HepG2 (cell line): ENCODE measurements around the gene PKD2L1. TPM values are rescaled to one million over a fixed set of nuclear protein-coding genes. Genes with fewer than 3 reads are reported as not detected.
A peak's percentile ranks its signal among the peaks of the same experiment; 100 is the strongest.

Experiments
- ARNTL ChIP-seq: sonication (generic); formaldehyde crosslinking; IDR thresholded peaks from 2 replicates; pipeline ENCODE4 v1.4.0; 2020; ENCODE audit warnings: mild to moderate bottlenecking, missing genetic modification reagents
- EHMT2 ChIP-seq: fragments of 200-600 bp; sonication (generic); IDR thresholded peaks from 2 replicates; pipeline ENCODE4 v1.7.0; 2017; ENCODE audit warnings: antibody characterized with exemption, low read depth, low read length, borderline replicate concordance
- FOXJ3 ChIP-seq: sonication (generic); formaldehyde crosslinking; IDR thresholded peaks from 2 replicates; pipeline ENCODE4 v1.4.0; 2020; ENCODE audit warnings: missing genetic modification reagents, mild to moderate bottlenecking, borderline replicate concordance
- GABPA ChIP-seq, 2 experiments: IDR thresholded peaks; 2 replicates each; pipeline ENCODE4 v1.6.1; 2011 to 2016; ENCODE audit warnings: low read depth in 2 of 2, low read length in 1 of 2, missing biosample characterization in 1 of 2, missing genetic modification characterization in 1 of 2
- HNRNPLL ChIP-seq: fragments of 200-400 bp; formaldehyde crosslinking; IDR thresholded peaks from 2 replicates; pipeline ENCODE4 v1.6.1; 2017; ENCODE audit warnings: mild to moderate bottlenecking, low read depth, low read length; ENCODE audit not compliant: poor library complexity, severe bottlenecking
- NAIF1 ChIP-seq: sonication (generic); formaldehyde crosslinking; IDR thresholded peaks from 2 replicates; pipeline ENCODE4 v1.5.0; 2020; ENCODE audit warnings: mild to moderate bottlenecking, missing genetic modification reagents, borderline replicate concordance
- NFKBIZ ChIP-seq: IDR thresholded peaks from 2 replicates; pipeline ENCODE4 v1.6.1; 2018; ENCODE audit warnings: missing genetic modification reagents, missing compliant biosample characterization
- SETDB1 ChIP-seq: sonication (generic); formaldehyde crosslinking; IDR thresholded peaks from 2 replicates; pipeline ENCODE4 v1.5.1; 2020; ENCODE audit warnings: missing genetic modification reagents, mild to moderate bottlenecking, borderline replicate concordance
- SRY ChIP-seq: sonication (generic); formaldehyde crosslinking; IDR thresholded peaks from 2 replicates; pipeline ENCODE4 v1.8.0; 2022; ENCODE audit warnings: mild to moderate bottlenecking, missing genetic modification reagents
- YY1 ChIP-seq: IDR thresholded peaks from 2 replicates; pipeline ENCODE4 v1.6.1; 2011; ENCODE audit warnings: low read length, low read depth, moderate library complexity, mild to moderate bottlenecking; ENCODE audit not compliant: insufficient read depth, insufficient replicate concordance
- ZNF746 ChIP-seq: sonication (generic); formaldehyde crosslinking; IDR thresholded peaks from 2 replicates; pipeline ENCODE4 v1.8.0; 2022; ENCODE audit warnings: mild to moderate bottlenecking, missing genetic modification reagents
- ZNF788 ChIP-seq: sonication (generic); formaldehyde crosslinking; IDR thresholded peaks from 2 replicates; pipeline ENCODE4 v1.5.0; 2020; ENCODE audit warnings: mild to moderate bottlenecking, missing genetic modification reagents, borderline replicate concordance
- ZSCAN20 ChIP-seq: sonication (generic); formaldehyde crosslinking; IDR thresholded peaks from 2 replicates; pipeline ENCODE4 v1.4.0; 2020; ENCODE audit warnings: missing genetic modification reagents, mild to moderate bottlenecking, borderline replicate concordance
- polyA plus RNA-seq, 8 experiments: library from polyadenylated mRNA; depleted of rRNA in 3 of 8; stranded (reverse) in 7 of 8; unstranded in 1 of 8; fragments of >200 nt; fragmentation: Illumina TruSeq in 4 of 8; extraction: Trizol in 4 of 8; gene quantifications; 2 replicates each; pipeline versions ENCODE4 v1.2.1 to v1.2.3, GENCODE V29; 2011 to 2016; ENCODE audit warnings: low read depth in 4 of 8, missing spikeins in 1 of 8, mixed read lengths in 1 of 8; ENCODE audit not compliant: insufficient read depth in 1 of 8
- total RNA-seq, 5 experiments: library from RNA; depleted of rRNA; stranded (reverse); fragments of >200 nt; fragmentation: Illumina TruSeq; extraction: Trizol; gene quantifications; 2 replicates each; pipeline ENCODE4 v1.2.3, GENCODE V29; 2016; ENCODE audit warnings: low read depth in 1 of 5
- TF ChIP-seq, protein P1 (sequence below): fragments of 450-650 bp; IDR thresholded peaks from 2 replicates; pipeline ENCODE4 v1.6.1; 2016
- TF ChIP-seq, protein P2 (sequence below), 2 experiments: sonication (generic) in 1 of 2; formaldehyde crosslinking in 1 of 2; IDR thresholded peaks; 2 replicates each; pipeline versions ENCODE4 v1.4.0 to v1.6.1; 2018 to 2020; ENCODE audit warnings: missing genetic modification reagents in 2 of 2, borderline replicate concordance in 1 of 2, low read depth in 1 of 2, mild to moderate bottlenecking in 1 of 2, missing biosample characterization in 1 of 2
- TF ChIP-seq, protein P3 (sequence below): sonication (generic); formaldehyde crosslinking; IDR thresholded peaks from 2 replicates; pipeline ENCODE4 v1.5.0; 2020; ENCODE audit warnings: mild to moderate bottlenecking, missing genetic modification reagents
- TF ChIP-seq, protein P4 (sequence below): sonication (generic); formaldehyde crosslinking; IDR thresholded peaks from 2 replicates; pipeline ENCODE4 v1.4.0; 2020; ENCODE audit warnings: missing genetic modification reagents, borderline replicate concordance
- TF ChIP-seq, protein P5 (sequence below): sonication (generic); formaldehyde crosslinking; IDR thresholded peaks from 2 replicates; pipeline ENCODE4 v1.9.0; 2021; ENCODE audit warnings: missing genetic modification reagents, borderline replicate concordance

The PKD2L1 gene
- total and polyA plus RNA-seq, 2 of the 13 experiments (the other 11 are each of a cell fraction or from before 2014, with no cell fraction given): 0.07 to 0.15 TPM

DNA sequence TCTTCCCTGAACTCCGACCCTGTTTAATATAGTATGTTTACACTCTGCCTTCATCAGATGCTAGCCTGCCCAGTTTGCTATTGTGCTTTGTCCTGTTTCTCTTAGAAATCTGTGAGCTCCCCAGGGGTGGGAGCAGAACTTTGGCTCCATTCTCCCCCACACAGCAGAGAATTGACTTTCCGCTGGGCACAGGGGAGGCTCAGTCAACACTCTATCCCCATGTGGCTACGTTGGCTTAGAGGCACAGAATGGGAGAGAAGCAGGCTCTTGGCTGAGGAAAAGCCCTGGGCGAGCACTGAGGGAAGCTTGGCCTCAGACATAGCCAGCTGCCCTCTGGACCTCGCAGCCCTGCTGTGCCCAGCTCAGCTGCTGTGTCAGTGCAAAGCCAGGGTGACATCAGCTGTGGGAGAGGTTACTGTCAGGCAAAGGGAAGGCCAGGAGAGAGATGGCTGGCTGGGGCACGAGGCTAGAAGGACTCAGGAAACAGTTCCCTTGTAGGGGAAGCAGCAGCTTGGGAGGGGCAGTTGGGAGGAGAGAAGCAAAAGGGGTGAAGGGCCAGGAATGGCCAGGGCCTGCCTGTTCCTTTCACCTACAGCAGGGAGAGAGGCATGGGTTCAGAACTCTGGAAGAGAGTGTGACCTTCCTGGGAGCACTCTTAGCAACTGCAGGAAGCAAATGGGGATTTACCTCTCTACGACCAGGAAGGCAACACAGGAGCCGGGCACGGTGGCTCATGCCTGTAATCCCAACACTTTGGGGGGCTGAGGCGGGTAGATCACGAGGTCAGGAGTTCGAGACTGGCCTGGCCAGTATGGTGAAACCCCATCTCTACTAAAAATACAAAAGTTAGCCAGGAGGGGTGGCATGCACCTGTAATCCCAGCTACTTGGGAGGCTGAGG, 11.2 kb upstream of the PKD2L1 start (continued):
- TF ChIP-seq ARNTL (CRISPR knock-in tag) (no peak; the same call in 1 of the 2 replicates), HNRNPLL (no peak), YY1 (no peak), FOXJ3 (CRISPR knock-in tag) (no peak), ZNF746 (CRISPR knock-in tag) (no peak), ZSCAN20 (no peak), NFKBIZ (no peak; the same call in 1 of the 2 replicates), NAIF1 (CRISPR knock-in tag) (no peak), ZNF788 (CRISPR knock-in tag) (no peak; the same call in 1 of the 2 replicates), SETDB1 (no peak), GABPA (IDR thresholded peaks at IDR 0.05; ENCODE audit: low read depth, low read length) (no peak), GABPA (CRISPR knock-in tag; IDR thresholded peaks at IDR 0.05; ENCODE audit: low read depth) (no peak), EHMT2 (no peak), SRY (CRISPR knock-in tag) (peak; percentile 81)
- TF ChIP-seq, protein P1, sequence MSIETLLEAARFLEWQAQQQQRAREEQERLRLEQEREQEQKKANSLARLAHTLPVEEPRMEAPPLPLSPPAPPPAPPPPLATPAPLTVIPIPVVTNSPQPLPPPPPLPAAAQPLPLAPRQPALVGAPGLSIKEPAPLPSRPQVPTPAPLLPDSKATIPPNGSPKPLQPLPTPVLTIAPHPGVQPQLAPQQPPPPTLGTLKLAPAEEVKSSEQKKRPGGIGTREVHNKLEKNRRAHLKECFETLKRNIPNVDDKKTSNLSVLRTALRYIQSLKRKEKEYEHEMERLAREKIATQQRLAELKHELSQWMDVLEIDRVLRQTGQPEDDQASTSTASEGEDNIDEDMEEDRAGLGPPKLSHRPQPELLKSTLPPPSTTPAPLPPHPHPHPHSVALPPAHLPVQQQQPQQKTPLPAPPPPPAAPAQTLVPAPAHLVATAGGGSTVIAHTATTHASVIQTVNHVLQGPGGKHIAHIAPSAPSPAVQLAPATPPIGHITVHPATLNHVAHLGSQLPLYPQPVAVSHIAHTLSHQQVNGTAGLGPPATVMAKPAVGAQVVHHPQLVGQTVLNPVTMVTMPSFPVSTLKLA: no peak
- TF ChIP-seq, protein P2, sequence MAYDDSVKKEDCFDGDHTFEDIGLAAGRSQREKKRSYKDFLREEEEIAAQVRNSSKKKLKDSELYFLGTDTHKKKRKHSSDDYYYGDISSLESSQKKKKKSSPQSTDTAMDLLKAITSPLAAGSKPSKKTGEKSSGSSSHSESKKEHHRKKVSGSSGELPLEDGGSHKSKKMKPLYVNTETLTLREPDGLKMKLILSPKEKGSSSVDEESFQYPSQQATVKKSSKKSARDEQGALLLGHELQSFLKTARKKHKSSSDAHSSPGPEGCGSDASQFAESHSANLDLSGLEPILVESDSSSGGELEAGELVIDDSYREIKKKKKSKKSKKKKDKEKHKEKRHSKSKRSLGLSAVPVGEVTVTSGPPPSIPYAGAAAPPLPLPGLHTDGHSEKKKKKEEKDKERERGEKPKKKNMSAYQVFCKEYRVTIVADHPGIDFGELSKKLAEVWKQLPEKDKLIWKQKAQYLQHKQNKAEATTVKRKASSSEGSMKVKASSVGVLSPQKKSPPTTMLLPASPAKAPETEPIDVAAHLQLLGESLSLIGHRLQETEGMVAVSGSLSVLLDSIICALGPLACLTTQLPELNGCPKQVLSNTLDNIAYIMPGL (CRISPR knock-in tag; IDR thresholded peaks at IDR 0.05; ENCODE audit: borderline replicate concordance in 1 of 2, low read depth in 1 of 2): peak; percentile 61 to 67; a peak in 3 of 4 replicates
- TF ChIP-seq, protein P3, sequence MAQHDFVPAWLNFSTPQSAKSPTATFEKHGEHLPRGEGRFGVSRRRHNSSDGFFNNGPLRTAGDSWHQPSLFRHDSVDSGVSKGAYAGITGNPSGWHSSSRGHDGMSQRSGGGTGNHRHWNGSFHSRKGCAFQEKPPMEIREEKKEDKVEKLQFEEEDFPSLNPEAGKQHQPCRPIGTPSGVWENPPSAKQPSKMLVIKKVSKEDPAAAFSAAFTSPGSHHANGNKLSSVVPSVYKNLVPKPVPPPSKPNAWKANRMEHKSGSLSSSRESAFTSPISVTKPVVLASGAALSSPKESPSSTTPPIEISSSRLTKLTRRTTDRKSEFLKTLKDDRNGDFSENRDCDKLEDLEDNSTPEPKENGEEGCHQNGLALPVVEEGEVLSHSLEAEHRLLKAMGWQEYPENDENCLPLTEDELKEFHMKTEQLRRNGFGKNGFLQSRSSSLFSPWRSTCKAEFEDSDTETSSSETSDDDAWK (CRISPR knock-in tag): no peak
- TF ChIP-seq, protein P4, sequence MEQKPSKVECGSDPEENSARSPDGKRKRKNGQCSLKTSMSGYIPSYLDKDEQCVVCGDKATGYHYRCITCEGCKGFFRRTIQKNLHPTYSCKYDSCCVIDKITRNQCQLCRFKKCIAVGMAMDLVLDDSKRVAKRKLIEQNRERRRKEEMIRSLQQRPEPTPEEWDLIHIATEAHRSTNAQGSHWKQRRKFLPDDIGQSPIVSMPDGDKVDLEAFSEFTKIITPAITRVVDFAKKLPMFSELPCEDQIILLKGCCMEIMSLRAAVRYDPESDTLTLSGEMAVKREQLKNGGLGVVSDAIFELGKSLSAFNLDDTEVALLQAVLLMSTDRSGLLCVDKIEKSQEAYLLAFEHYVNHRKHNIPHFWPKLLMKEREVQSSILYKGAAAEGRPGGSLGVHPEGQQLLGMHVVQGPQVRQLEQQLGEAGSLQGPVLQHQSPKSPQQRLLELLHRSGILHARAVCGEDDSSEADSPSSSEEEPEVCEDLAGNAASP (CRISPR knock-in tag): no peak
- TF ChIP-seq, protein P5, sequence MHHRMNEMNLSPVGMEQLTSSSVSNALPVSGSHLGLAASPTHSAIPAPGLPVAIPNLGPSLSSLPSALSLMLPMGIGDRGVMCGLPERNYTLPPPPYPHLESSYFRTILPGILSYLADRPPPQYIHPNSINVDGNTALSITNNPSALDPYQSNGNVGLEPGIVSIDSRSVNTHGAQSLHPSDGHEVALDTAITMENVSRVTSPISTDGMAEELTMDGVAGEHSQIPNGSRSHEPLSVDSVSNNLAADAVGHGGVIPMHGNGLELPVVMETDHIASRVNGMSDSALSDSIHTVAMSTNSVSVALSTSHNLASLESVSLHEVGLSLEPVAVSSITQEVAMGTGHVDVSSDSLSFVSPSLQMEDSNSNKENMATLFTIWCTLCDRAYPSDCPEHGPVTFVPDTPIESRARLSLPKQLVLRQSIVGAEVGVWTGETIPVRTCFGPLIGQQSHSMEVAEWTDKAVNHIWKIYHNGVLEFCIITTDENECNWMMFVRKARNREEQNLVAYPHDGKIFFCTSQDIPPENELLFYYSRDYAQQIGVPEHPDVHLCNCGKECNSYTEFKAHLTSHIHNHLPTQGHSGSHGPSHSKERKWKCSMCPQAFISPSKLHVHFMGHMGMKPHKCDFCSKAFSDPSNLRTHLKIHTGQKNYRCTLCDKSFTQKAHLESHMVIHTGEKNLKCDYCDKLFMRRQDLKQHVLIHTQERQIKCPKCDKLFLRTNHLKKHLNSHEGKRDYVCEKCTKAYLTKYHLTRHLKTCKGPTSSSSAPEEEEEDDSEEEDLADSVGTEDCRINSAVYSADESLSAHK (CRISPR knock-in tag): no peak
